ENCODE data around the gene FOXP4.

DNA sequence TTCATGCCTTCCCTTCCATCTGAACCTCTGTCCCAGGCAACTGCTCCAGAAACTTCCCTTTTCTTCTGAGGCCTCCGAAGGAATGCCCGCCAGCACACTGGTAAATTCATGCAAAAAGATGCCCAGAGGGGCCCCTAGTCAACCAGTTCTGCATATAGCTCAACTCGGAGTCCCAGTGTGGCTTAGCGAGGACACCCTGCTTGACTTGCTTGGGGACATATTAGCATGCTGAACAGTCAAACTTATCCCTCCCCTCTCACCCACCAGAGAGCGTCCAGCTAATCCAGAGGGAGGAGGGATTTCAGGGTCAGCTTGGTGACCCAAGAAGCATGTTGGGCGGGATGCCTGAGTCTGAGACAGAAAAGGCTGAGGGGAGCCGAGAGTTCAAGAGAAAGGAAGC, 69.1 kb downstream of the FOXP4 start:
- TF ChIP-seq, protein P1, sequence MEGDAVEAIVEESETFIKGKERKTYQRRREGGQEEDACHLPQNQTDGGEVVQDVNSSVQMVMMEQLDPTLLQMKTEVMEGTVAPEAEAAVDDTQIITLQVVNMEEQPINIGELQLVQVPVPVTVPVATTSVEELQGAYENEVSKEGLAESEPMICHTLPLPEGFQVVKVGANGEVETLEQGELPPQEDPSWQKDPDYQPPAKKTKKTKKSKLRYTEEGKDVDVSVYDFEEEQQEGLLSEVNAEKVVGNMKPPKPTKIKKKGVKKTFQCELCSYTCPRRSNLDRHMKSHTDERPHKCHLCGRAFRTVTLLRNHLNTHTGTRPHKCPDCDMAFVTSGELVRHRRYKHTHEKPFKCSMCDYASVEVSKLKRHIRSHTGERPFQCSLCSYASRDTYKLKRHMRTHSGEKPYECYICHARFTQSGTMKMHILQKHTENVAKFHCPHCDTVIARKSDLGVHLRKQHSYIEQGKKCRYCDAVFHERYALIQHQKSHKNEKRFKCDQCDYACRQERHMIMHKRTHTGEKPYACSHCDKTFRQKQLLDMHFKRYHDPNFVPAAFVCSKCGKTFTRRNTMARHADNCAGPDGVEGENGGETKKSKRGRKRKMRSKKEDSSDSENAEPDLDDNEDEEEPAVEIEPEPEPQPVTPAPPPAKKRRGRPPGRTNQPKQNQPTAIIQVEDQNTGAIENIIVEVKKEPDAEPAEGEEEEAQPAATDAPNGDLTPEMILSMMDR (conservative IDR thresholded peaks at IDR 0.05): no peak
- TF ChIP-seq EZH2 (IDR thresholded peaks at IDR 0.05; ENCODE audit: low read depth): no peak
